Stimulated activated CD4-positive, alpha-beta T cell treated with anti-CD3 and anti-CD28 coated beads, Interleukin-15, amount 100 ng/mL, for 24 hours (primary cell): Measurements from ENCODE around the gene OAT.

Experiments
- DNase-seq: peaks from one replicate; pipeline ENCODE4 v3.0.0-alpha.2; 2020

OAT gene

GRCh38 chr10:124418726-124419501 lies at the start of gene OAT:
OAT (minus strand) TSS chr10:124418923; CDS start chr10:124412171, 6,752 bp downstream.
- peak; percentile 99 for DNase-seq

- no peak for DNase-seq
Observed at GRCh38 chr10:124467165-124467564, 48.4 kb upstream of the OAT start.

- no peak for DNase-seq
Observed at GRCh38 chr10:124465777-124466488, 47.2 kb upstream of the OAT start.

- no peak for DNase-seq
Observed at GRCh38 chr10:124465003-124465776, 46.5 kb upstream of the OAT start.

- no peak for DNase-seq
Observed at GRCh38 chr10:124464028-124464965, 45.6 kb upstream of the OAT start.

- no peak for DNase-seq
Observed at GRCh38 chr10:124462348-124462695, 43.6 kb upstream of the OAT start.

- DNase-seq, result peak; percentile 92
Observed at GRCh38 chr10:124461642-124462347, 43.1 kb upstream of the OAT start, which contains the start of gene LHPP. LHPP (plus strand) TSS chr10:124461823; CDS start chr10:124461863, 40 bp downstream.

- DNase-seq, result no peak
Observed at GRCh38 chr10:124460144-124460543, 41.4 kb upstream of the OAT start.

- no peak for DNase-seq
Observed at GRCh38 chr10:124459395-124459794, 40.7 kb upstream of the OAT start.

GRCh38 chr10:124458889-124459288 lies 40.2 kb upstream of the OAT start:
- DNase-seq, result no peak

GRCh38 chr10:124458473-124458872 lies 39.8 kb upstream of the OAT start:
- no peak for DNase-seq

- no peak for DNase-seq
Observed at GRCh38 chr10:124455441-124455840, 36.7 kb upstream of the OAT start.

GRCh38 chr10:124453960-124454610 lies 35.4 kb upstream of the OAT start:
- DNase-seq, result no peak

GRCh38 chr10:124451276-124451675 lies 32.6 kb upstream of the OAT start:
- DNase-seq, result no peak

- no peak for DNase-seq
Observed at GRCh38 chr10:124450783-124451057, 32.0 kb upstream of the OAT start.

GRCh38 chr10:124450012-124450782 lies 31.5 kb upstream of the OAT start, which contains the start of gene NKX1-2:
NKX1-2 (minus strand) TSS chr10:124450035; CDS start chr10:124449943, 92 bp downstream.
- DNase-seq, result peak; percentile 45

GRCh38 chr10:124449170-124450011 lies 30.7 kb upstream of the OAT start:
- DNase-seq, result no peak

- no peak for DNase-seq
Observed at GRCh38 chr10:124448696-124449169, 30.0 kb upstream of the OAT start.

- DNase-seq, result peak; percentile 34
Observed at GRCh38 chr10:124447751-124448466, 29.2 kb upstream of the OAT start.
